GM12865 (cell line): ENCODE results near the gene EXOC3L1.

Experiments
- DNase-seq: peaks from one replicate; pipeline ENCODE4 v3.0.0; 2010; ENCODE audit warnings: low read depth
- H3K4me3 ChIP-seq: 2 replicates; pipeline ENCODE4 v1.5.1; 2011; ENCODE audit warnings: mild to moderate bottlenecking, low read depth, low read length, control low read depth
- CTCF ChIP-seq: IDR thresholded peaks from 2 replicates; pipeline ENCODE4 v1.5.1; 2011; ENCODE audit warnings: low read length, control low read depth, low read depth, inconsistent platforms; ENCODE audit not compliant: insufficient read depth; ENCODE audit errors: missing control alignments

Gene EXOC3L1

GRCh38 chr16:67156143-67156844, 33.6 kb downstream of the EXOC3L1 start:
- no peak overlapping the region for H3K4me3 ChIP-seq
- DNase-seq: no peak
- TF ChIP-seq CTCF: no peak

- no peak overlapping the region for H3K4me3 ChIP-seq
- peak; percentile 84 for DNase-seq
- TF ChIP-seq CTCF: peak; percentile 90
Observed at GRCh38 chr16:67155295-67156142, 34.4 kb downstream of the EXOC3L1 start.

GRCh38 chr16:67154578-67155294, 35.2 kb downstream of the EXOC3L1 start:
- H3K4me3 ChIP-seq: no peak overlapping the region
- DNase-seq: no peak
- TF ChIP-seq CTCF: no peak

GRCh38 chr16:67151431-67152097, 38.4 kb downstream of the EXOC3L1 start:
- TF ChIP-seq CTCF: no peak
- no peak overlapping the region for H3K4me3 ChIP-seq
- DNase-seq: no peak

- DNase-seq: peak; percentile 67
- peak within 1 kb of the TSS; percentile 73 for H3K4me3 ChIP-seq
- TF ChIP-seq CTCF: no peak
Observed at GRCh38 chr16:67150833-67151396, 39.0 kb downstream of the EXOC3L1 start, which contains the start of gene B3GNT9. TSS of gene B3GNT9 (minus strand) at chr16:67150998. CDS start at chr16:67150485, 513 bp downstream.
